ENCODE data around the gene HSF2BP. TPM values are rescaled to one million over a fixed set of nuclear protein-coding genes. Genes with fewer than 3 reads are reported as not detected.

The HSF2BP gene
- total RNA-seq, 1 experiment from 2014 or later, result 4.6 TPM

DNA sequence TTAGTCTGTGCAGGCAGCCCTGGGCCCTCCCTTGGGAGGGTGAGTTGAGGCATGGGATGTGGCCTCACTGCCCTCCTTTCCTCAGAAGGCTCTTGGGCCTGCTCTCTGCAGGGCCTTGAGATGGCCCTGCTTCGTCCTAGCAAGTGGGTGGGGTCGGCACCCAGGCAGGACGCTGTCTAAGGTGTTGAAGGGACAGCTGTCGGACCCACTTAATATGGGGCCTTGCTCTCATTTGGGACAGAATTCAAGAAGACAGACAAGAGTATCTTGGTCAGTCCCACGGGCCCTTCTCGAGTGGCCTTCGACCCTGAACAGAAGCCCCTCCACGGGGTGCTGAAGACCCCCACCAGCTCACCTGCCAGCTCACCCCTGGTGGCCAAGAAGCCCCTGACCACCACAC is 33.7 kb upstream of the HSF2BP start:
- no peaks in the 10 kb centered on the region for H3F3A ChIP-seq (ENCODE audit: insufficient read depth, low read depth)
- ChIA-PET CTCF (no interaction called here), POLR2A (ENCODE audit: unreplicated experiment) (no interaction called here)
- H3K9me2 ChIP-seq (ENCODE audit: insufficient read depth), result no peaks in the 10 kb centered on the region
- DNase-seq, result no peak
- H3K4me1 ChIP-seq (replicated peaks; ENCODE audit: insufficient read depth), result no peaks in the 10 kb centered on the region
- intact Hi-C loops (cut with micrococcal nuclease; ENCODE audit: unreplicated experiment), result no loop called here
- H3K9me3 ChIP-seq (ENCODE audit: insufficient read depth, low read depth), result no peaks in the 10 kb centered on the region
- no peaks in the 10 kb centered on the region for H4K20me1 ChIP-seq (ENCODE audit: insufficient read depth)
- H3K4me3 ChIP-seq, result no peak overlapping the region
- no peak overlapping the region for H2AFZ ChIP-seq
- H3K27ac ChIP-seq, result no peak overlapping the region
- no peak overlapping the region for H3K4me2 ChIP-seq
- no peaks in the 10 kb centered on the region for H3K36me3 ChIP-seq (ENCODE audit: low read depth)
- no TSS peak for BruUV-seq (replicated peaks)
- H3K79me2 ChIP-seq (ENCODE audit: low read depth), result no peaks in the 10 kb centered on the region
- TF ChIP-seq CTCF (conservative IDR thresholded peaks at IDR 0.05), result no peak
- no peak for TF ChIP-seq EZH2 (IDR thresholded peaks at IDR 0.05; ENCODE audit: low read depth)
- no peaks in the 10 kb centered on the region for H3K27me3 ChIP-seq (ENCODE audit: insufficient read depth, low read depth)

GRCh38 chr21:43691801-43692200 is 32.5 kb upstream of the HSF2BP start:
- no TSS peak for BruUV-seq (replicated peaks)
- CTCF ChIA-PET, result no interaction called here
- TF ChIP-seq EZH2 (IDR thresholded peaks at IDR 0.05; ENCODE audit: low read depth) (no peak), CTCF (conservative IDR thresholded peaks at IDR 0.05) (no peak)

DNA sequence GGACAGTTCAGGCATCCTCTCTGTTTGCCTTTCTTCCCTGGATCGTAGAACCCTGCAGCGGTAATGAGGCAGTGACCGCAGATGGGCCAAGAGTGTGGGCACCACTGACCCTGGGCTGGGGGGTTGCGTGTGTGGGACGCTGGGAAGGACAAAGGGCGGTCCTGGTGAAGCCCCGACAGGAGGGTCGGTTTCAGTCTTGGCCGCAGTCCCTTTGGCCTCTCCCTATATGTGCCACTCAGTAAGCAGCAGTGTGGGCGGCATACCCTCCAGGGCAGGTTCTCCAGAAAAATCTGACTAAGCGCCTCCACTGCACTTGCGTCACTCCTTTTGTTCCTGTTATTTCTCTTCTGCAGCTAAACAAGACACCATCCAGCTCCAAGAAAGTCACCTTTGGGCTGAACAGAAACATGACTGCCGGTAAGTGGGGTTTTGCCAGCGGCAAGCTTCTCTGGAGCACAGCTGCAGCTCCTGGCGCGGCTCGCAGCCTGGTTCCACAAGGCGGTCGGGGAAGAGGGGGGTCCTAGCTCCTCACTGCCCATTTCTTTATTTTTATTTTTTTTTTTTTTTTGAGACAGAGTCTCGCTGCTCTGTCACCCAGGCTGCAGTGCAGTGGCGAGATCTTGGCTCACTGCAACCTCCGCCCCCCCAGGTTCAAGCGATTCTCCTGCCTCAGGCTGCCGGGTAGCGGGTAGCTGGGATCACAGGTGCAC is 32.0 kb upstream of the HSF2BP start:
- H3K27ac ChIP-seq, result no peak overlapping the region
- no peak for TF ChIP-seq EZH2 (IDR thresholded peaks at IDR 0.05; ENCODE audit: low read depth)
- no peak for TF ChIP-seq CTCF (conservative IDR thresholded peaks at IDR 0.05)
- no peaks in the 10 kb centered on the region for H3F3A ChIP-seq (ENCODE audit: insufficient read depth, low read depth)
- CTCF ChIA-PET, result interaction anchor here (0.6 kb wide), 1 partner anchor 15 kb away, joined by 3 read pairs; no protein-coding TSS in a partner anchor
- intact Hi-C loops (cut with micrococcal nuclease; ENCODE audit: unreplicated experiment), result no loop called here
- H3K9me3 ChIP-seq (ENCODE audit: insufficient read depth, low read depth), result no peaks in the 10 kb centered on the region
- no peak overlapping the region for H3K4me3 ChIP-seq
- H3K36me3 ChIP-seq (ENCODE audit: low read depth), result no peaks in the 10 kb centered on the region
- no peaks in the 10 kb centered on the region for H4K20me1 ChIP-seq (ENCODE audit: insufficient read depth)
- DNase-seq, result no peak
- no peaks in the 10 kb centered on the region for H3K4me1 ChIP-seq (replicated peaks; ENCODE audit: insufficient read depth)
- no peaks in the 10 kb centered on the region for H3K79me2 ChIP-seq (ENCODE audit: low read depth)
- BruUV-seq (replicated peaks), result no TSS peak
- no peak overlapping the region for H3K4me2 ChIP-seq
- POLR2A ChIA-PET (ENCODE audit: unreplicated experiment), result no interaction called here
- no peaks in the 10 kb centered on the region for H3K9me2 ChIP-seq (ENCODE audit: insufficient read depth)
- H2AFZ ChIP-seq, result no peak overlapping the region
- no peaks in the 10 kb centered on the region for H3K27me3 ChIP-seq (ENCODE audit: insufficient read depth, low read depth)

More at GRCh38 chr21:43691801-43692200, 32.5 kb upstream of the HSF2BP start:
- Histone ChIP-seq H3K4me1 (replicated peaks; ENCODE audit: insufficient read depth) (no peaks in the 10 kb centered on the region), H3K79me2 (ENCODE audit: low read depth) (no peaks in the 10 kb centered on the region), H3K9me2 (ENCODE audit: insufficient read depth) (no peaks in the 10 kb centered on the region), H3K27me3 (ENCODE audit: insufficient read depth, low read depth) (no peaks in the 10 kb centered on the region), H3F3A (ENCODE audit: insufficient read depth, low read depth) (no peaks in the 10 kb centered on the region), H3K36me3 (ENCODE audit: low read depth) (no peaks in the 10 kb centered on the region), H3K4me2 (no peak overlapping the region), H3K9me3 (ENCODE audit: insufficient read depth, low read depth) (no peaks in the 10 kb centered on the region), H4K20me1 (ENCODE audit: insufficient read depth) (no peaks in the 10 kb centered on the region), H3K27ac (no peak overlapping the region), H3K4me3 (no peak overlapping the region), H2AFZ (no peak overlapping the region)
- POLR2A ChIA-PET (ENCODE audit: unreplicated experiment), result no interaction called here
- intact Hi-C loops (cut with micrococcal nuclease; ENCODE audit: unreplicated experiment), result no loop called here
- DNase-seq, result no peak

Data from PC-9 (cell line).